Skin epidermis (tissue), 12 donors: ENCODE data around the gene ZNF226.
A peak's percentile ranks its signal among the peaks of the same experiment; 100 is the strongest.
"Not testable (repeated sequence)": the region's sequence is repeated elsewhere in the genome, so short reads cannot be mapped to it uniquely, and the experiment has no call there.

ENCODE experiments used
- H3K27ac ChIP-seq, 21 experiments: fragments of 200-600 bp; sonication (generic) in 11 of 21; one replicate each; pipeline ENCODE4 v1.5.0; 2020; ENCODE audit warnings: mild to moderate bottlenecking in 3 of 21, inconsistent platforms in 2 of 21, moderate library complexity in 2 of 21
- H3K4me3 ChIP-seq, 7 experiments: fragments of 200-600 bp; sonication (generic) in 2 of 7; one replicate each; pipeline ENCODE4 v1.5.0; 2020; ENCODE audit warnings: inconsistent platforms in 2 of 7, mild to moderate bottlenecking in 2 of 7, moderate library complexity in 1 of 7

The ZNF226 gene

GRCh38 chr19:44207126-44207803, 42.4 kb downstream of the ZNF226 start:
- peak overlapping the region in 20 of 21 experiments; percentile 59 to 93 (median 86) for H3K27ac ChIP-seq
- peak overlapping the region; percentile 51 to 66 (median 55) for H3K4me3 ChIP-seq

GRCh38 chr19:44212250-44212865, 47.5 kb downstream of the ZNF226 start, which contains the start of gene ZNF227:
TSS of gene ZNF227 (plus strand) at chr19:44212532. CDS start at chr19:44217793, 5,261 bp downstream.
- peak within 1 kb of the TSS; percentile 59 to 86 (median 69) for H3K4me3 ChIP-seq
- peak within 1 kb of the TSS; percentile 31 to 92 (median 83) for H3K27ac ChIP-seq

DNA sequence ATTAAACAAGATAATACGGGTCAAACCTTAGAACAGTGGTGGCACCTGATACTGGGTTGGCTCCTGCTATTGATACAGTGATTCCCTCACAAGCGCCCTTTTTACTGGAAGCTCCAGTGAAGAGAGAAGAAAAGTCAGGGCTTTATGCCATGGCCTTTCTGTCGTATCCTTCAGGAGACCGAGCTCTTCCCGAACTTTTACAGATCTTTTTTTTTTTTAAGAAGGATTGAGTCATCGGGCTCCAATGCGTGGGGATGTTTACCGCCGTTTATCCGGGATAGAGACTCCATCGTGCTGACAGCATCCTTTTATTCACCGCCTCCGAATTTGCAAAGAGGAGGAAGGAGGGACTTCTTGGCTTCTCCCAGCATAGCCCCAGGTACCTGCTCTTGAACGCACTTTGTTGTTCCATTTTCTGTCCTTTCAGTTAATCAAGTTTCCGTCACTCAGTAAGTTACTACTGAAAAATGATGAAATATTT, 48.0 kb downstream of the ZNF226 start:
- peak overlapping the region; percentile 31 to 92 (median 83) for H3K27ac ChIP-seq
- peak overlapping the region; percentile 59 to 86 (median 69) for H3K4me3 ChIP-seq

- not testable (repeated sequence) for H3K4me3 ChIP-seq, H3K27ac ChIP-seq
These were observed 55.0 kb downstream of the ZNF226 start for GRCh38 chr19:44219926-44220325.

DNA sequence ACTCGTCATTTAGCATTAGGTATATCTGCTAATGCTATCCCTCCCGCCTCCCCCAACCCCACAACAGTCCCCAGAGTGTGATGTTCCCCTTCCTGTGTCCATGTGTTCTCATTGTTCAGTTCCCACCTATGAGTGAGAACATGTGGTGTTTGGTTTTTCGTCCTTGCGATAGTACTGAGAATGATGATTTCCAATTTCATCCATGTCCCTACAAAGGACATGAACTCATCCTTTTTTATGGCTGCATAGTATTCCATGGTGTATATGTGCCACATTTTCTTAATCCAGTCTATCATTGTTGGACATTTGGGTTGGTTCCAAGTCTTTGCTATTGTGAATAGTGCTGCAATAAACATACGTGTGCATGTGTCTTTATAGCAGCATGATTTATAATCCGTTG, 55.9 kb downstream of the ZNF226 start:
- not testable (repeated sequence) for H3K27ac ChIP-seq, H3K4me3 ChIP-seq

DNA sequence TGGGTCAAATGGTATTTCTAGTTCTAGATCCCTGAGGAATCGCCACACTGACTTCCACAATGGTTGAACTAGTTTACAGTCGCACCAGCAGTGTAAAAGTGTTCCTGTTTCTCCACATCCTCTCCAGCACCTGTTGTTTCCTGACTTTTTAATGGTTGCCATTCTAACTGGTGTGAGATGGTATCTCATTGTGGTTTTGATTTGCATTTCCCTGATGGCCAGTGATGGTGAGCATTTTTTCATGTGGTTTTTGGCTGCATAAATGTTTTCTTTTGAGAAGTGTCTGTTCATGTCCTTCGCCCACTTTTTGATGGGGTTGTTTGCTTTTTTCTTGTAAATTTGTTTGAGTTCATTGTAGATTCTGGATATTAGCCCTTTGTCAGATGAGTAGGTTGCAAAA, 56.4 kb downstream of the ZNF226 start:
- H3K27ac ChIP-seq, H3K4me3 ChIP-seq: not testable (repeated sequence)
